GM19238 (cell line): ENCODE data around the gene ATP13A5.

Experiments
- DNase-seq: peaks from one replicate; pipeline ENCODE4 v3.0.0; 2011; ENCODE audit warnings: low spot score; ENCODE audit not compliant: insufficient read length

ATP13A5 gene

GRCh38 chr3:193378706-193379105 is at the start of gene ATP13A5:
ATP13A5 (minus strand) TSS chr3:193378753; CDS start chr3:193378725, 28 bp downstream.
- no peak for DNase-seq

DNA sequence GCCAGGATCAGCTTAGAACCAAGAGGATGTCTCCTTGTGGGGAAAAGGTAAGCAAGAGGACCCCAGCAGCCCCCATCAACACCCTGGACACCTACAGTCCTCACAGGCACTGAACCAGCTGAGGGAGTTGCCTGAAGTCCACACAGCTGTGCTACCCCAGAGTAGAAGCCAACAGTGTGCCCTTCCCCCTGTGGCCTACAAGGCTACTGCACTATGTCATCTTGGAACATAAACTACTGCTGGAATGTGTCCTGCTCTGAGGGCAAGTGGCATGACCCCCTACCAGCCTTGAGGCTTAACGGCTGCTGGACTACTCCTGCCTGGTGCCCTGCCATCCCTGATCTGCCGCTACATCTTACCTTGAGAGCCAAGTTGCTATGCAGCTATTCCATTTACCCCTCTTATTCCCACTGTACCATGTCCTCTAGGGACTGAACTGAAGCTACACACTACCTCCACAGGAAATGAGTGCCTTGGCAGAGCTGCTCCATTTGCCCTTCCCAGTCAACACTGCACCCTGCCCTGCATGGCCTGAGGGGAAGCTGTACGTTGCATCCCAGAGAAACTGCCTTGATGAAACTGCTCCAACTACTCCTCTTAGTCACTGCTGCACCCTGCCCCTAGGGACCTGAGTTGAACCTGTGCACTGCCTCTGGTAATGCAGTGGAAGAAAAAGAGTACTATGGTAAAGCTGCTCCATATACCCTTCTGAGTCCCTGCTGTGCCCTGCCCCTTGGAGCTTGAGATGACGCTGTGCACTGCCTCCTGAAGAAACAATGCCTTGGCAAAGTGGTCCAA is 40.2 kb upstream of the ATP13A5 start:
- no peak for DNase-seq

DNA sequence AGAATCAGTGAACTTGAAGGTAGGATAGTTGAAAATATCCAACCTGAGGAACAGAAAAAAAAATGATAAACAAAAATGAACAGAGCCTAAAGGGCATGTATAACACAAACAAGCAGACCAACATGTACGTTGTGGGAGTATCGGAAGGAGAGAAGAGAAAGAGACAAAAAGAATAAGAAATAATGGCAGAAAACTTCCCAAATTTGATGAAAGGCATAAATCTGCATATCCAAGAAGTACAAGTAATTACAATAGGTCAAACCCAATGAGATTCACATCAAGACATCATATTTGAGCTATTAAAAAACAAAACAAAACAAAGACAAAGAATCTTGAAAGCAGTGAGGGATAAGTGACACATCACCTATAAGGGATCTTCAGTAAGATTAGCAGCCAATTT is 38.1 kb upstream of the ATP13A5 start:
- no peak for DNase-seq

GRCh38 chr3:193407688-193408087 is 29.1 kb upstream of the ATP13A5 start:
- DNase-seq = no peak

DNA sequence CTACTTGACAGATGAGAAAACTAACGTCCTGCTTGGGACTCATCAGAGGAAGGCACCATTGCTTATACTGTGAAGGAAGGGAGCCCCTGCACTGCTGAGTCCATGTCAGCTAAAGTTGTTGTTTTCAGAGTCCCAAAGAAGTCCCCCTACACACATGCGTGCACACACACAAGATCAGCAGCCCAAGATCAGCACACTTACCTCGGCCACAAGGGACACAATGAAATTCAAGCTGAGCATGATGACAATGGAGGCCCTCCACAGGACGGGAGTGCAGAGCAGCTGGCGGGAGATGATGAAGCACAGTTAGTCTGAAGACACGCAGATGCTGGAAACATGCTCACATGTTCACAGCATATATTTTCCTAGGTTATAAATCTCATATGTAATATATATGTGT is 28.6 kb upstream of the ATP13A5 start:
- no peak for DNase-seq

DNA sequence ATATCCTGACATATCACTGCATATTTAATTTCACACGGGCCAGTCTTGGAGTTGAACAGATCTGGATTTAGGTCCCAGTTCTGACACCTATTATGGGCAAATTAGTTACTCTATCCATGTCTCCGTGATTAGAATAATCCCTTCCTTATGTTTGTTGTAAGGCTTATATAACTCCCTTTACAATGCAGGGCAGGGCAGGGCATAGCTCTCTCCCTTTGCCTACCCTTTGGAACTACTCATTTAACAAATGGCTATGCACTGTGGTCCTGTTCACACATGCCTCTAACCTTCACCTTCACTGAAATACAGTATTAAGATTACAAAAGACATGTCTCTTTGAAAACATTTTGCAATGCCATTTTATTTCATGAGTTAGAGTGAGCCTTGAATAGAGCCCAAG is 24.8 kb upstream of the ATP13A5 start:
- DNase-seq = no peak

GRCh38 chr3:193400304-193400703 is 21.8 kb upstream of the ATP13A5 start:
- no peak for DNase-seq

GRCh38 chr3:193396451-193397244 is 18.1 kb upstream of the ATP13A5 start:
- DNase-seq = no peak

GRCh38 chr3:193391902-193392301 is 13.3 kb upstream of the ATP13A5 start:
- no peak for DNase-seq

- DNase-seq = no peak
Observed at GRCh38 chr3:193389335-193389734, 10.8 kb upstream of the ATP13A5 start.

- no peak for DNase-seq
Observed at GRCh38 chr3:193388361-193388760, 9.8 kb upstream of the ATP13A5 start.

DNA sequence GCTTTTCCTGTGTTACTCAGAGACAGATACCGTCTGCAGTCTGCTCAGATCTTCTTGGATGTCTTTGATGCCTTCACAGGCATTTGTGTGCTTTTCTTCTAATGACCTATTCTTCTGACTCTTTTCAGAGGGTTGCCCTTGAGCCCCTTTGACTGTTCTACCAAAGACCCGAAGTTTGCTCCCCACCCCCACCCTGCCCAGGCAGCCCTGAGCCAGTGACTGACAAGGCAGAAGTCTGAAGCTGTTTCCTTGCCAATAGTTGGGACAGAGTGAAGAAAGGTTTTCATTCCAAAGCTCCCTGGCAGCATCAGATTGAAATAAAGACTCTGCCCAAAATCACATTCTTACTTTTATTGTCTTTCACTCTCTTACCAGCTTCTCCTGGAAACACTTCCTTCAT is 9.0 kb upstream of the ATP13A5 start:
- no peak for DNase-seq

- no peak for DNase-seq
Observed at GRCh38 chr3:193377591-193377990, 962 bp downstream of the ATP13A5 start.

- DNase-seq = no peak
Observed at GRCh38 chr3:193375614-193376013, 2.9 kb downstream of the ATP13A5 start.

DNA sequence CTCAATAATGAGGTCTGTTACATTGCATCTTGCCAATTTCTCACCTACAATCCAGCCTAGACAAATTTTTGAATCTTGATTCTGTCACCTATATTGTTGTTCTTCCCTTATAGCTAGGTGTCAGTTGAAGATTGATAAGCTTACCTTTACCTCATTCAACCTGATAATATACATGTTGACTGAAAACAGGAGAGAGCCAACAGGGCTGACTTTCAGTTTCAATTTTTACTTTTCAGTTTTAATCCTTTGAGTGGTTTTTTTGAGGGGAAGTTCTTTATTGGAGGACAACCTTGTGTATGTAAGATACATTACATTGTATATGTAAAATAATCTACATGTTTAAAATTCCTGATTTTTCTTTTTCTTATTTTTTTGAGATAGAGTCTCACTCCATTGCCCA is 5.8 kb downstream of the ATP13A5 start:
- no peak for DNase-seq

GRCh38 chr3:193367868-193368267 is 10.7 kb downstream of the ATP13A5 start:
- no peak for DNase-seq

GRCh38 chr3:193357291-193357690 is 21.3 kb downstream of the ATP13A5 start:
- no peak for DNase-seq

- DNase-seq = no peak
Observed at GRCh38 chr3:193354423-193354822, 24.1 kb downstream of the ATP13A5 start.

- no peak for DNase-seq
Observed at GRCh38 chr3:193350744-193351143, 27.8 kb downstream of the ATP13A5 start.

GRCh38 chr3:193348686-193349085 is 29.9 kb downstream of the ATP13A5 start:
- no peak for DNase-seq

- no peak for DNase-seq
Observed at GRCh38 chr3:193347521-193348501, 30.7 kb downstream of the ATP13A5 start.
